ELF-1 (cell line): Measurements from ENCODE around the gene AQP12B.
"Not testable (repeated sequence)": the region's sequence is repeated elsewhere in the genome, so short reads cannot be mapped to it uniquely, and the experiment has no call there.

Source experiments
- DNase-seq: peaks from one replicate; pipeline ENCODE4 v3.0.0-alpha.2; 2016; ENCODE audit warnings: low read depth, low spot score

Gene AQP12B

GRCh38 chr2:240682431-240683224, at the start of gene AQP12B:
TSS of gene AQP12B (minus strand) at chr2:240682885. CDS start at chr2:240682837, 48 bp downstream.
- DNase-seq = not testable (repeated sequence)

- DNase-seq = no peak
These were observed 49.5 kb upstream of the AQP12B start for GRCh38 chr2:240732184-240732583.

- DNase-seq = no peak
These were observed 48.5 kb upstream of the AQP12B start for GRCh38 chr2:240731178-240731545.

- peak; percentile 73 for DNase-seq
These were observed 48.0 kb upstream of the AQP12B start for GRCh38 chr2:240730501-240731177.

- peak; percentile 58 for DNase-seq
These were observed 46.1 kb upstream of the AQP12B start for GRCh38 chr2:240728827-240729226.

GRCh38 chr2:240728361-240728760, 45.7 kb upstream of the AQP12B start:
- no peak for DNase-seq

GRCh38 chr2:240727913-240728312, 45.2 kb upstream of the AQP12B start:
- no peak for DNase-seq

GRCh38 chr2:240727439-240727838, 44.8 kb upstream of the AQP12B start:
- no peak for DNase-seq

- no peak for DNase-seq
These were observed 44.2 kb upstream of the AQP12B start for GRCh38 chr2:240726876-240727275.

GRCh38 chr2:240725671-240726070, 43.0 kb upstream of the AQP12B start:
- DNase-seq = no peak

GRCh38 chr2:240725266-240725665, 42.6 kb upstream of the AQP12B start:
- no peak for DNase-seq

GRCh38 chr2:240724431-240724830, 41.7 kb upstream of the AQP12B start:
- no peak for DNase-seq

GRCh38 chr2:240723851-240724250, 41.2 kb upstream of the AQP12B start:
- no peak for DNase-seq

GRCh38 chr2:240722796-240723735, 40.4 kb upstream of the AQP12B start:
- no peak for DNase-seq

- no peak for DNase-seq
These were observed 39.7 kb upstream of the AQP12B start for GRCh38 chr2:240722376-240722775.

- DNase-seq = no peak
These were observed 39.0 kb upstream of the AQP12B start for GRCh38 chr2:240721596-240722180.

GRCh38 chr2:240720686-240721595, 38.3 kb upstream of the AQP12B start:
- no peak for DNase-seq

- DNase-seq = no peak
These were observed 37.2 kb upstream of the AQP12B start for GRCh38 chr2:240719676-240720545.

GRCh38 chr2:240718896-240719490, 36.3 kb upstream of the AQP12B start:
- DNase-seq = no peak
